Mucosa of rectum (tissue), 2 donors: ENCODE results near the gene LMBR1L.

Source experiments
- H3K27ac ChIP-seq, 2 donors: one replicate each; pipeline ENCODE4 v1.7.0; 2013; ENCODE audit warnings: inconsistent platforms in 2 of 2, low read depth in 2 of 2, low read length in 2 of 2
- H3K27me3 ChIP-seq, 2 donors: one replicate each; pipeline ENCODE4 v1.7.0; 2013; ENCODE audit warnings: low read length in 2 of 2; ENCODE audit not compliant: control insufficient read depth in 2 of 2, insufficient read depth in 2 of 2
- H3K36me3 ChIP-seq, 2 donors: one replicate each; pipeline ENCODE4 v1.7.0; 2013; ENCODE audit warnings: low read length in 2 of 2; ENCODE audit not compliant: control insufficient read depth in 2 of 2, insufficient read depth in 2 of 2
- H3K4me1 ChIP-seq, 2 donors: one replicate each; pipeline ENCODE4 v1.7.0; 2013; ENCODE audit warnings: low read length in 2 of 2, mild to moderate bottlenecking in 1 of 2; ENCODE audit not compliant: control insufficient read depth in 2 of 2, insufficient read depth in 2 of 2
- H3K4me3 ChIP-seq, 2 donors: one replicate each; pipeline ENCODE4 v1.7.0; 2013; ENCODE audit warnings: low read length in 2 of 2
- H3K9ac ChIP-seq, 2 donors: one replicate each; pipeline ENCODE4 v1.7.0; 2013; ENCODE audit warnings: low read length in 2 of 2, low read depth in 1 of 2, mild to moderate bottlenecking in 1 of 2
- H3K9me3 ChIP-seq, 2 donors: one replicate each; pipeline ENCODE4 v1.7.0; 2013; ENCODE audit warnings: low read length in 2 of 2; ENCODE audit not compliant: control insufficient read depth in 2 of 2
- donor health status: healthy.
- donor health status: Normal muscosa, but diverticular disease.

Gene LMBR1L

GRCh38 chr12:49094975-49095365, 15.7 kb downstream of the LMBR1L start:
- Histone ChIP-seq H3K9ac (no peak overlapping the region), H3K4me1 (peaks cover 11 to 12% of the 10 kb centered on the region in 2 donors), H3K27me3 (peaks cover 35 to 46% of the 10 kb centered on the region in 2 donors), H3K36me3 (peaks cover 14 to 21% of the 10 kb centered on the region in 2 donors), H3K9me3 (no peaks in the 10 kb centered on the region), H3K4me3 (no peak overlapping the region), H3K27ac (no peak overlapping the region)

GRCh38 chr12:49094160-49094974, 16.3 kb downstream of the LMBR1L start, which contains the start of gene DHH:
Gene DHH (minus strand): TSS chr12:49094801. CDS start chr12:49094512, 289 bp downstream.
- Histone ChIP-seq H3K9ac (no peak within 1 kb of the TSS), H3K36me3 (peaks cover 11 to 18% of the 10 kb centered on the region in 2 donors), H3K4me3 (peak within 1 kb of the TSS; percentile 25 to 48), H3K9me3 (no peaks in the 10 kb centered on the region), H3K27me3 (peaks cover 39 to 52% of the 10 kb centered on the region in 2 donors), H3K27ac (no peak within 1 kb of the TSS), H3K4me1 (peaks cover 15 to 17% of the 10 kb centered on the region in 2 donors)

GRCh38 chr12:49093792-49094159, 16.9 kb downstream of the LMBR1L start:
- peaks cover 15 to 17% of the 10 kb centered on the region in 2 donors for H3K4me1 ChIP-seq

GRCh38 chr12:49092816-49093406, 17.7 kb downstream of the LMBR1L start:
- peaks cover 10 to 11% of the 10 kb centered on the region in 2 donors for H3K36me3 ChIP-seq
- no peak overlapping the region for H3K4me3 ChIP-seq
- no peak overlapping the region for H3K27ac ChIP-seq
- peaks cover 49 to 62% of the 10 kb centered on the region in 2 donors for H3K27me3 ChIP-seq
- peaks cover 15 to 17% of the 10 kb centered on the region in 2 donors for H3K4me1 ChIP-seq
- no peak overlapping the region for H3K9ac ChIP-seq
- no peaks in the 10 kb centered on the region for H3K9me3 ChIP-seq

More at GRCh38 chr12:49093792-49094159, 16.9 kb downstream of the LMBR1L start:
- Histone ChIP-seq H3K27me3 (peaks cover 44 to 57% of the 10 kb centered on the region in 2 donors), H3K4me3 (no peak overlapping the region), H3K9me3 (no peaks in the 10 kb centered on the region), H3K27ac (no peak overlapping the region), H3K36me3 (peaks cover 11 to 15% of the 10 kb centered on the region in 2 donors), H3K9ac (no peak overlapping the region)

- Histone ChIP-seq H3K4me3 (no peak overlapping the region), H3K27ac (no peak overlapping the region), H3K9me3 (no peaks in the 10 kb centered on the region), H3K9ac (no peak overlapping the region), H3K4me1 (peaks cover 15 to 17% of the 10 kb centered on the region in 2 donors), H3K36me3 (peaks cover 4 to 6% of the 10 kb centered on the region in 2 donors), H3K27me3 (peaks cover 49 to 62% of the 10 kb centered on the region in 2 donors)
Measured at GRCh38 chr12:49092086-49092815, 18.4 kb downstream of the LMBR1L start.

GRCh38 chr12:49091836-49092085, 18.9 kb downstream of the LMBR1L start:
- H3K4me1 ChIP-seq, result peaks cover 15 to 17% of the 10 kb centered on the region in 2 donors
- no peak overlapping the region for H3K27ac ChIP-seq
- peaks cover 0 to 2% of the 10 kb centered on the region in 2 donors for H3K36me3 ChIP-seq
- H3K4me3 ChIP-seq, result no peak overlapping the region
- no peak overlapping the region for H3K9ac ChIP-seq
- H3K27me3 ChIP-seq, result peaks cover 49 to 62% of the 10 kb centered on the region in 2 donors
- H3K9me3 ChIP-seq, result no peaks in the 10 kb centered on the region

GRCh38 chr12:49091056-49091835, 19.4 kb downstream of the LMBR1L start:
- Histone ChIP-seq H3K27me3 (peaks cover 49 to 62% of the 10 kb centered on the region in 2 donors), H3K4me1 (peaks cover 15 to 17% of the 10 kb centered on the region in 2 donors), H3K36me3 (no peaks in the 10 kb centered on the region), H3K4me3 (no peak overlapping the region), H3K27ac (no peak overlapping the region), H3K9me3 (no peaks in the 10 kb centered on the region), H3K9ac (no peak overlapping the region)

- no peak overlapping the region for H3K27ac ChIP-seq
- peak overlapping the region; percentile 13 to 31 for H3K4me3 ChIP-seq
- H3K27me3 ChIP-seq, result peaks cover 48 to 62% of the 10 kb centered on the region in 2 donors
- H3K36me3 ChIP-seq, result no peaks in the 10 kb centered on the region
- peaks cover 15 to 17% of the 10 kb centered on the region in 2 donors for H3K4me1 ChIP-seq
- H3K9me3 ChIP-seq, result no peaks in the 10 kb centered on the region
- no peak overlapping the region for H3K9ac ChIP-seq
Measured at GRCh38 chr12:49089821-49090773, 20.6 kb downstream of the LMBR1L start.

- Histone ChIP-seq H3K4me1 (peaks cover 10 to 11% of the 10 kb centered on the region in 2 donors), H3K27ac (no peak overlapping the region), H3K36me3 (no peaks in the 10 kb centered on the region), H3K27me3 (peaks cover 39 to 56% of the 10 kb centered on the region in 2 donors), H3K9me3 (no peaks in the 10 kb centered on the region), H3K4me3 (no peak overlapping the region), H3K9ac (no peak overlapping the region)
Measured at GRCh38 chr12:49088932-49089330, 21.7 kb downstream of the LMBR1L start.
